ENCODE data around the gene SERPINA12. TPM values are rescaled to one million over a fixed set of nuclear protein-coding genes. Genes with fewer than 3 reads are reported as not detected.

SERPINA12 gene
- total RNA-seq, 1 donor from 2014 or later = not detected

DNA sequence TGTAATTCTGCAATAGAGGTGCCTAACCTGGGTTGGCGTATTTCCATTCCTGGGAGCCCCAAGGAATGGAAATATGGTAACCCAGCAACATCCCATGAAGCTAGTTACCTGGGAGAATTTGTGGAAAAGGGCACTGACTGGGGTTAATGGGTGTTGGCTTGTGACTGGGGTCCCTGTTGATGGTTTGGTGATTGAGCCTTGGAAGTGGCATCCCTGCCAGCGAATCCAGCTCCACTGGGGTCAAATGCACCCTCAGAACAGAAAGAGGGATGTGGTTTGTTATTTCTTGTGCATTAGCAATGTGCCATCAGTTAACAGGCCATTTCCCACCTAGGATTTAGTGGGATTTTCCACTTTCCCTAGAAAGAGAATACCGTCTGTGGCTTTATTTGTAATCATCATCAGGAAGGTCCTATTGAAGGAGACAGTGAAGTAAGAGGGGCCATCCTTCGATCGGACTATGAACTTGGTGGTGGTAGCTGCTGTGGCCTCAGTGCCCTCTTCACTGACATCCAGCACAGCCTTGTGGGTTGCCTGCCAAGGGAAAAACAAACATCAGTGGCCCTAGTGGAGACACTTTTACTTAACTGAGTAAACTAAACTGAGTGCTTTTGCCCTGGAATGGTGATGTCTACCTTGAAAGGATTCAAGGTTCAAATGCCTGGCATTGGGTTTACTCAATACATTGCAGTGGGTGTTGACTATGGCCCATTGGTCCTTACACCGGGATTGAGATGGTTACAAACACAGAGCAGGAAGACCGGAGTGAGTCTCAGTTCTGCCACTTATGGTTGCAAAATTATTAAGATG, 46.3 kb downstream of the SERPINA12 start:
- no peak overlapping the region for H3K4me2 ChIP-seq (ENCODE audit: low read length)
- no peak for FAIRE-seq
- H3K4me1 ChIP-seq (ENCODE audit: insufficient read depth, low read length) = no peaks in the 10 kb centered on the region
- H3K27ac Mint-ChIP-seq (ENCODE audit: unreplicated experiment) = no peak overlapping the region
- H3K36me3 Mint-ChIP-seq (ENCODE audit: low read depth, unreplicated experiment) = peaks cover 2% of the 10 kb centered on the region
- DNase-seq (ENCODE audit: low read depth) = no peak
- H3K27me3 ChIP-seq (ENCODE audit: insufficient read depth, low read length) = peaks cover 2% of the 10 kb centered on the region
- no peak for TF ChIP-seq EZH2 (IDR thresholded peaks at IDR 0.05; ENCODE audit: insufficient read depth, low read length)
- TF ChIP-seq, protein P1, sequence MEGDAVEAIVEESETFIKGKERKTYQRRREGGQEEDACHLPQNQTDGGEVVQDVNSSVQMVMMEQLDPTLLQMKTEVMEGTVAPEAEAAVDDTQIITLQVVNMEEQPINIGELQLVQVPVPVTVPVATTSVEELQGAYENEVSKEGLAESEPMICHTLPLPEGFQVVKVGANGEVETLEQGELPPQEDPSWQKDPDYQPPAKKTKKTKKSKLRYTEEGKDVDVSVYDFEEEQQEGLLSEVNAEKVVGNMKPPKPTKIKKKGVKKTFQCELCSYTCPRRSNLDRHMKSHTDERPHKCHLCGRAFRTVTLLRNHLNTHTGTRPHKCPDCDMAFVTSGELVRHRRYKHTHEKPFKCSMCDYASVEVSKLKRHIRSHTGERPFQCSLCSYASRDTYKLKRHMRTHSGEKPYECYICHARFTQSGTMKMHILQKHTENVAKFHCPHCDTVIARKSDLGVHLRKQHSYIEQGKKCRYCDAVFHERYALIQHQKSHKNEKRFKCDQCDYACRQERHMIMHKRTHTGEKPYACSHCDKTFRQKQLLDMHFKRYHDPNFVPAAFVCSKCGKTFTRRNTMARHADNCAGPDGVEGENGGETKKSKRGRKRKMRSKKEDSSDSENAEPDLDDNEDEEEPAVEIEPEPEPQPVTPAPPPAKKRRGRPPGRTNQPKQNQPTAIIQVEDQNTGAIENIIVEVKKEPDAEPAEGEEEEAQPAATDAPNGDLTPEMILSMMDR (IDR thresholded peaks at IDR 0.05; ENCODE audit: insufficient read depth, low read depth, low read length) = no peak
- peaks cover 2% of the 10 kb centered on the region for H3K4me1 Mint-ChIP-seq (ENCODE audit: low read depth, unreplicated experiment)
- H3K4me3 ChIP-seq (ENCODE audit: insufficient read depth, low read depth, low read length) = no peak overlapping the region
- H3K27me3 Mint-ChIP-seq (ENCODE audit: low read depth, unreplicated experiment) = peaks cover 20% of the 10 kb centered on the region
- H3K27ac ChIP-seq (ENCODE audit: low read depth, low read length) = no peak overlapping the region
- H2AFZ ChIP-seq (ENCODE audit: low read depth, low read length) = no peak overlapping the region
- no peaks in the 10 kb centered on the region for H4K20me1 ChIP-seq (ENCODE audit: insufficient read depth, low read length)
- peaks cover 20% of the 10 kb centered on the region for H3K9me3 Mint-ChIP-seq (ENCODE audit: unreplicated experiment)
- no peaks in the 10 kb centered on the region for H3K79me2 ChIP-seq (ENCODE audit: insufficient read depth, low read length)
- peaks cover 15% of the 10 kb centered on the region for H3K9me3 ChIP-seq (ENCODE audit: insufficient read depth, low read depth, low read length)
- H3K9ac ChIP-seq (ENCODE audit: low read length) = no peak overlapping the region
- H3K4me3 Mint-ChIP-seq (ENCODE audit: unreplicated experiment) = no peak overlapping the region
- H3K36me3 ChIP-seq (ENCODE audit: insufficient read depth, low read length) = no peaks in the 10 kb centered on the region

DNA sequence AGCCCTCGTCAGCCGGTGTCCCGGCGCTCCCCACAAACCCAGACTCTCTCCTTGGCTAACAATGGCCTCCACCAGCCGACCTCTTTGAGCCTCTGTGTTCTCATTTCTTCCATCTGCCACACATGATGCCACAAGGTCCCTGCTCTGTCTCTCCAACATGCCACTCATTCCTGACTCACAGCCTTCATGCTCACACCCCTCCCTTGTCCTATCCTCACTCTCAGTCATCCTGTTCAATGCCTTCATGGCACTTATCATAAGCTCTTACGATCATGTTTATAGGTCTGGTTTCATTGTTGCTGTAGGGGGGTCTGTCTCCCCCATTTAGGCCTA, 47.1 kb downstream of the SERPINA12 start:
- Histone ChIP-seq H4K20me1 (ENCODE audit: insufficient read depth, low read length) (no peaks in the 10 kb centered on the region), H3K79me2 (ENCODE audit: insufficient read depth, low read length) (no peaks in the 10 kb centered on the region), H2AFZ (ENCODE audit: low read depth, low read length) (peak overlapping the region; percentile 42), H3K27me3 (ENCODE audit: insufficient read depth, low read length) (peaks cover under 1% of the 10 kb centered on the region), H3K36me3 (ENCODE audit: insufficient read depth, low read length) (no peaks in the 10 kb centered on the region), H3K4me2 (ENCODE audit: low read length) (peak overlapping the region; percentile 28), H3K9me3 (ENCODE audit: insufficient read depth, low read depth, low read length) (peaks cover 15% of the 10 kb centered on the region), H3K4me1 (ENCODE audit: insufficient read depth, low read length) (no peaks in the 10 kb centered on the region), H3K4me3 (ENCODE audit: insufficient read depth, low read depth, low read length) (no peak overlapping the region), H3K9ac (ENCODE audit: low read length) (no peak overlapping the region), H3K27ac (ENCODE audit: low read depth, low read length) (peak overlapping the region; percentile 38)
- H3K4me3 Mint-ChIP-seq (ENCODE audit: unreplicated experiment) = no peak overlapping the region
- no peak for DNase-seq (ENCODE audit: low read depth)
- H3K27ac Mint-ChIP-seq (ENCODE audit: unreplicated experiment) = no peak overlapping the region
- peaks cover 2% of the 10 kb centered on the region for H3K36me3 Mint-ChIP-seq (ENCODE audit: low read depth, unreplicated experiment)
- H3K9me3 Mint-ChIP-seq (ENCODE audit: unreplicated experiment) = peaks cover 20% of the 10 kb centered on the region
- peaks cover 15% of the 10 kb centered on the region for H3K27me3 Mint-ChIP-seq (ENCODE audit: low read depth, unreplicated experiment)
- TF ChIP-seq EZH2 (IDR thresholded peaks at IDR 0.05; ENCODE audit: insufficient read depth, low read length) = no peak
- TF ChIP-seq, protein P1 (IDR thresholded peaks at IDR 0.05; ENCODE audit: insufficient read depth, low read depth, low read length) = no peak
- no peak for FAIRE-seq
- H3K4me1 Mint-ChIP-seq (ENCODE audit: low read depth, unreplicated experiment) = peaks cover 2% of the 10 kb centered on the region
